SK-N-MC (cell line): ENCODE data around the gene CAMK2G.

Experiments used
- EZH2 ChIP-seq: fragments of 200-600 bp; sonication (generic); IDR thresholded peaks from one replicate; pipeline ENCODE4 v1.6.1; 2017; ENCODE audit warnings: antibody characterized with exemption
- POLR2AphosphoS5 ChIP-seq: IDR thresholded peaks from 2 replicates; pipeline ENCODE4 v1.6.1; 2012; ENCODE audit warnings: mild to moderate bottlenecking, low read depth, low read length, borderline replicate concordance

DNA sequence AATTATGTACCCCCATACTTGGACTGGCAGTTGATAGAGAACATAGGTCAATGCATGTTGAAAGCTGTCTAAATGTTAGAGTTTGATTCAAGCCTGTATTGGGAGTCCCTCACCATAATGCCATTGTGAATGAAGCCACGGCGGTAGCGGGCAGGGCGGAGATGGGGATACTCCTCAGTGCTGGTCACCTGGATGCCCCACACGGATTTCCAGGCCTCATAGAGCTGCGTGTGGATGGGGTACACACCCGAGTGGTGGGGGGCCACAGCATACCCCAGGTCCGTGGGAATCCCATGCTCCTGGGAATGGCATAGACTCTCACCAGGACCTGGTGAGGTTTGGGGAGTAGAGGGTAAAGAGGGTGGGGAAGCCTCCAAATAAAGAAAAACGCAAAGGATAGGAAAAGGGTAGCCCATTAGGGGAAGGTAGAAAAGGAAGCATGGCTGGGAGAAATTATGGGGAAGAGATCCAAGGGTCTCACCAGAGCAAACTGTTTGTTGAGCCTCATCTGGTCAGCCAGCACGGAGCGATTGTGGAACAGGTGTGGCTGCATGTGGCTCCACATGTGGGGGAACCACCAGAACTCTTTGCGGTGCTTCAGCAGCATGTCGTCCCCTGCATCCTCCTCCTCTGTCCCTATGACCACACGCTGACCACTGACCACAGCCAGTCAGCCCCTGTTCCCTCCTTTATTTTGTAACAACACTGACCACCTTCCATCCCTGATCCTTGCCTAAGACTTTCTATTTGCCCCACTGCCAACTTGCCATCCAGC is 68.0 kb downstream of the CAMK2G start:
- TF ChIP-seq EZH2 (no peak), POLR2AphosphoS5 (no peak)
